Activated CD4-positive, alpha-beta T cell treated with anti-CD3 and anti-CD28 coated beads for 1 hour (primary cell): ENCODE measurements around the gene KLC1.

Source experiments
- DNase-seq: peaks from one replicate; pipeline ENCODE4 v3.0.0-alpha.2; 2020

KLC1 gene

GRCh38 chr14:103738701-103739451 lies 109.9 kb downstream of the KLC1 start:
- no peak for DNase-seq

GRCh38 chr14:103739466-103739792 lies 110.4 kb downstream of the KLC1 start:
- DNase-seq = no peak

GRCh38 chr14:103739793-103740501 lies 110.9 kb downstream of the KLC1 start:
- no peak for DNase-seq

GRCh38 chr14:103740991-103741689 lies 112.1 kb downstream of the KLC1 start:
- DNase-seq = no peak

- DNase-seq = no peak
These were observed 112.9 kb downstream of the KLC1 start for GRCh38 chr14:103741876-103742275.

GRCh38 chr14:103742499-103743255 lies 113.7 kb downstream of the KLC1 start:
- DNase-seq = no peak

DNA sequence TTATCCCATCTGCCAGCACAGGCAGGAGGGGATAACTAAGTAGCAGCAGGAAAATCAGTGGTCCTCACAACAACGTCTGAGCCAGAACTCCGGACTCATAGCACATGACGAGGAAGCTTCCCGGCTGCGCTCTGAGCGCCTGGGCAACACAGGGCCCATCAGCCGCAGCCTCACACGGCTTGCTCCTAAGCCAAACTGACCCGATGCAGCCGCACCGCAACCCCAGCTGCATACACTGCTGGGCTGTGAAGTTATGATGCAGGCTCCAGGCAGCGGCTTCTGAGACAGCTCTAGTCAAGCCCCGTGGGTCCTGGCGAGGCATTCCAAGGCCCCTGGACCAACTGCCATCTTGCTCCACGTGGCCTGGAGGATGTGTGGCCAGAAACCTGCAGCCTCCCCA lies 114.7 kb downstream of the KLC1 start:
- no peak for DNase-seq

DNA sequence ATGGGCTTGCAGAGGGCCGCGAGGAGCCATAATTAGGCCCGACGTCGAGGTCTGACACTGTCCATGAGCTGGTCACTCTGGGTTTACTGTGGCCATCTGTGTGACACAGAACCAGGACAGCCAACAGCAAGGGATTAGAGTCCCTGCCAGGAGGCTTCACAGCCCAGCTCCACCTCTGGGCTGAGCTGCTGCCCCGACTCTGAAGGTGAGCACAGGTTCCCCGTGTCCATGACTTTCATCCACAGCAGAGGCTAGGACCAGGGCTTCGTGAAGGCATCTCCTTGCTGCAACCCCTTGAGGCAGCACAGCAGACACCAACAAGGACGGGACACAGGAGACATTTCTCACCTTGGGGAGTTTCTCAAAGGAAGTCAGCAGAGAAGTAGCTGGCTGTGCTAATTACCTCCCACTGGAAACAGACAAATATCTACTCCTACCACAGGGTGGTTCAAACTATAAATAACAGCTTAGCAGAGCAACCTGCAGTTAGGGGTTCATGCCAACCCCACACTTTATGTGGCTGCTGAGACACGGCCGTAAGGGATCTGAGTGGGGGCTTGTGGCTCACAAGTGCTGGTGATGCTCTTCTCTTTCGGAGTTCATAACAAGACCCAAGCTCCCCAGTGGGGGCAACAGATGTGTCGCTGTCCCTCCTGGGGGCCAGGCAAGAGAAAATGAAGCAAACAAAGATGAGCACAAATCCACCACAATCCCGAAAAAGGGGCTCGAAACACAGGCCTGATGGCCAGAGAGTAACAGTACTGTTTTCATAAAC lies 115.8 kb downstream of the KLC1 start:
- DNase-seq = no peak

DNA sequence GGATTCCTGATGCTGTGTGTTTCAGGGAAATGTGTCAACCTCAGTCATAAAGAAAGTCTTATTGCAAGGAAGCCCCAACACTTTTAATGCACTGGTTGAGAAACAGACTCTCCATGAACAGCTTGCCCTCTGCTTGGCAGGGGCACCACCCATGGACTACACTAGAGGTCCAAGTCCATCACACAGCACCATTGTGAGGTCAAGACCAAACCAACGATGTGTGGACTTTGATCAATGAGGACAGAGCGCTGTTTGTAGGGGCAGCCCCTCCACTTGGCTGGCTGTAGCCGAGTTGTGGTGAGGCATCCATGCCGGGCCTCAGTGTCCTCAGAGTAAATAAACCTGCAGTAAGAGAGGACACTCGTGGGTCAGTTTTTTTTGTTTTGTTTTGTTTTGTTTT lies 116.4 kb downstream of the KLC1 start:
- DNase-seq = no peak

GRCh38 chr14:103746701-103747100 lies 117.7 kb downstream of the KLC1 start:
- no peak for DNase-seq

DNA sequence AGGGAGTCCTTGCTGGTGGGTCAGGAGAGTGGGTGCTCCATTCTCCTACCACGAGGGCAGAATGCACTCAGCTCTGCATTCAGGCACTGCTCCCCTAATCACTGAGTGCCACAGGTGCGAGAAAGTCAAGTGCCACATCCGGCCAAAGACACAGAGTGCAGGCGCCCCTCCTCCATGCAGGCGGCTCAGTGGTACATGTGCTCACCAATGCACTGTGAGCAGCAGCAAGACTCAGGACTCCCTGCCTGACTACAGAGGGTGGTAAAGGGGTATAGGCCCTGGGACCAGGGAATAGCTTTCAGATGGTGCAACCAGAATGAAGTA lies 119.5 kb downstream of the KLC1 start:
- DNase-seq = peak; percentile 18

- no peak for DNase-seq
These were observed 120.4 kb downstream of the KLC1 start for GRCh38 chr14:103749452-103749851.

DNA sequence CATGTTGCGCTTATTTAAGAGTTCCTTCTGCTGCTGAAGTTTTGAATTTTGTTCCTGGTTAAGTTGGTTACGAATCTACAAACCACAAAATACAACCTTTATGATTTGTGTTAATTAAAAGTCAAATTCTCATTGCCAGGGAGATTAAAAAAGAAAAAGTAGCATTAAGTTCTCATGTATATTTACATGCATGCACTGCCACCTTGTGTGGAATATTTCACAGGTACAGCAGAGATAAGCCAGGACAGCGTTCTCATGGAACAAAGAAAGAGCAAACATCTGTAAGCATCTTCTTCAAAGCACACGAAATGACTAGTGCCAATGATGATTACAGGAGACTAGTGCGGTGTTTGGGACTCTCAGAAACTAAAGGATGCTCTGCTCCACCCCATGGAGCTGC lies 120.8 kb downstream of the KLC1 start:
- DNase-seq = no peak
